ENCODE data around the gene KLF15.

KLF15 gene

DNA sequence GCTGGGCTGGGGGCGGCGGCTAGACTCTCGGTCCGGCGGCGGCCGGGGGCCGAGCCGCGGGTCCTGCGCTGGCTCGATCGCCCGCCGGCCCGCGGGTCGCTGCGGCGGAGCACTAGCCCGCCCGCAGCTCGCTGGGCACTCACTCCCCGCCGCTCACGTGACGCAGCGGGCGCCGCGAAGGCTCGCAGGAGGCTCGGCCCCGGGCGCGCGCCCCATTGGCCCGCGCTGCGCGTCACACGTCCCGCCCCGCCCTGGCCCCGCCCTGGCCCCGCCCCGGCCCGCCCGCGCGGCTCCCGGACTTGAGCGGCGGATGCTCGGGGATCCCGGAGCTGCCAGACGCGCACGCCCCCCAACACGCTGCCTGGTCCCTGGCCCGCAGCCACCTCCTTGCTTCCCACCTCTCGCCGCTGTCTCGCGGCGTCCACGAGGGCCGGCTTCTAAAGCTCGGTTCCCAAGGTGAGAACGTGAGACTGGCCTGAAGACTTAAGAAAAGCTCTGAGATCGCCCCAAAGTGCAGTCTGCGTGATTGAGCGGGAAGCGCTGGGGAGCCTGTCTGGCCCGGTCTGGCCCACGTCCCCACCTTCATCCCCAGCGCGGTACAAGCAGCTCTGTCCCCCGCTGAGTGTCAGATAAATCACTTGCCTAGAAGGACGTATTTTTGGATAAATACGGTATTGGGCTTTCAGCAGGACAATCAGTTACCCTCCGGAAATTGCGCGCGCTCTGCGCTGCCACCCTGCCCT lies at the start of gene KLF15 (continued):
- TF ChIP-seq ZNF416 (tag by site-specific recombination; IDR thresholded peaks at IDR 0.05) (no peak), ZFP69B (tag by site-specific recombination; IDR thresholded peaks at IDR 0.05) (no peak), ZSCAN30 (tag by site-specific recombination; IDR thresholded peaks at IDR 0.05) (0 out of 2 replicates have a peak, but pooled peaks have one; percentile 7), KLF8 (tag by site-specific recombination; IDR thresholded peaks at IDR 0.05) (peak; percentile 60; the same call in 1 of the 2 replicates), ZNF221 (tag by site-specific recombination; IDR thresholded peaks at IDR 0.05; ENCODE audit: borderline replicate concordance) (no peak), EGR2 (tag by site-specific recombination; IDR thresholded peaks at IDR 0.05; ENCODE audit: low read depth) (no peak), KLF10 (tag by site-specific recombination; IDR thresholded peaks at IDR 0.05) (peak; percentile 95), OVOL3 (tag by site-specific recombination; IDR thresholded peaks at IDR 0.05) (no peak), KLF16 (tag by site-specific recombination; IDR thresholded peaks at IDR 0.05) (0 out of 2 replicates have a peak, but pooled peaks have one; percentile 45), IKZF3 (tag by site-specific recombination; IDR thresholded peaks at IDR 0.05) (no peak), ZNF174 (tag by site-specific recombination; IDR thresholded peaks at IDR 0.05) (no peak), ZNF366 (tag by site-specific recombination; conservative IDR thresholded peaks at IDR 0.05) (no peak), ZNF660 (tag by site-specific recombination; IDR thresholded peaks at IDR 0.05) (peak; percentile 100), ZNF211 (tag by site-specific recombination; IDR thresholded peaks at IDR 0.05; ENCODE audit: low read depth) (no peak), ZNF777 (tag by site-specific recombination; IDR thresholded peaks at IDR 0.05; ENCODE audit: borderline replicate concordance) (no peak), ZFP37 (tag by site-specific recombination; IDR thresholded peaks at IDR 0.05) (0 out of 2 replicates have a peak, but pooled peaks have one; percentile 48), ZNF510 (tag by site-specific recombination; IDR thresholded peaks at IDR 0.05; ENCODE audit: insufficient replicate concordance) (no peak), ZFP41 (tag by site-specific recombination; IDR thresholded peaks at IDR 0.05; ENCODE audit: borderline replicate concordance) (no peak), ZNF324 (tag by site-specific recombination; IDR thresholded peaks at IDR 0.05) (no peak)
- TF ChIP-seq, protein P1, sequence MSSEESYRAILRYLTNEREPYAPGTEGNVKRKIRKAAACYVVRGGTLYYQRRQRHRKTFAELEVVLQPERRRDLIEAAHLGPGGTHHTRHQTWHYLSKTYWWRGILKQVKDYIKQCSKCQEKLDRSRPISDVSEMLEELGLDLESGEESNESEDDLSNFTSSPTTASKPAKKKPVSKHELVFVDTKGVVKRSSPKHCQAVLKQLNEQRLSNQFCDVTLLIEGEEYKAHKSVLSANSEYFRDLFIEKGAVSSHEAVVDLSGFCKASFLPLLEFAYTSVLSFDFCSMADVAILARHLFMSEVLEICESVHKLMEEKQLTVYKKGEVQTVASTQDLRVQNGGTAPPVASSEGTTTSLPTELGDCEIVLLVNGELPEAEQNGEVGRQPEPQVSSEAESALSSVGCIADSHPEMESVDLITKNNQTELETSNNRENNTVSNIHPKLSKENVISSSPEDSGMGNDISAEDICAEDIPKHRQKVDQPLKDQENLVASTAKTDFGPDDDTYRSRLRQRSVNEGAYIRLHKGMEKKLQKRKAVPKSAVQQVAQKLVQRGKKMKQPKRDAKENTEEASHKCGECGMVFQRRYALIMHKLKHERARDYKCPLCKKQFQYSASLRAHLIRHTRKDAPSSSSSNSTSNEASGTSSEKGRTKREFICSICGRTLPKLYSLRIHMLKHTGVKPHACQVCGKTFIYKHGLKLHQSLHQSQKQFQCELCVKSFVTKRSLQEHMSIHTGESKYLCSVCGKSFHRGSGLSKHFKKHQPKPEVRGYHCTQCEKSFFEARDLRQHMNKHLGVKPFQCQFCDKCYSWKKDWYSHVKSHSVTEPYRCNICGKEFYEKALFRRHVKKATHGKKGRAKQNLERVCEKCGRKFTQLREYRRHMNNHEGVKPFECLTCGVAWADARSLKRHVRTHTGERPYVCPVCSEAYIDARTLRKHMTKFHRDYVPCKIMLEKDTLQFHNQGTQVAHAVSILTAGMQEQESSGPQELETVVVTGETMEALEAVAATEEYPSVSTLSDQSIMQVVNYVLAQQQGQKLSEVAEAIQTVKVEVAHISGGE (tag by site-specific recombination; conservative IDR thresholded peaks at IDR 0.05; ENCODE audit: low read depth) = no peak
- TF ChIP-seq, protein P2, sequence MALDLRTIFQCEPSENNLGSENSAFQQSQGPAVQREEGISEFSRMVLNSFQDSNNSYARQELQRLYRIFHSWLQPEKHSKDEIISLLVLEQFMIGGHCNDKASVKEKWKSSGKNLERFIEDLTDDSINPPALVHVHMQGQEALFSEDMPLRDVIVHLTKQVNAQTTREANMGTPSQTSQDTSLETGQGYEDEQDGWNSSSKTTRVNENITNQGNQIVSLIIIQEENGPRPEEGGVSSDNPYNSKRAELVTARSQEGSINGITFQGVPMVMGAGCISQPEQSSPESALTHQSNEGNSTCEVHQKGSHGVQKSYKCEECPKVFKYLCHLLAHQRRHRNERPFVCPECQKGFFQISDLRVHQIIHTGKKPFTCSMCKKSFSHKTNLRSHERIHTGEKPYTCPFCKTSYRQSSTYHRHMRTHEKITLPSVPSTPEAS (tag by site-specific recombination; IDR thresholded peaks at IDR 0.05) = no peak
- TF ChIP-seq, protein P3, sequence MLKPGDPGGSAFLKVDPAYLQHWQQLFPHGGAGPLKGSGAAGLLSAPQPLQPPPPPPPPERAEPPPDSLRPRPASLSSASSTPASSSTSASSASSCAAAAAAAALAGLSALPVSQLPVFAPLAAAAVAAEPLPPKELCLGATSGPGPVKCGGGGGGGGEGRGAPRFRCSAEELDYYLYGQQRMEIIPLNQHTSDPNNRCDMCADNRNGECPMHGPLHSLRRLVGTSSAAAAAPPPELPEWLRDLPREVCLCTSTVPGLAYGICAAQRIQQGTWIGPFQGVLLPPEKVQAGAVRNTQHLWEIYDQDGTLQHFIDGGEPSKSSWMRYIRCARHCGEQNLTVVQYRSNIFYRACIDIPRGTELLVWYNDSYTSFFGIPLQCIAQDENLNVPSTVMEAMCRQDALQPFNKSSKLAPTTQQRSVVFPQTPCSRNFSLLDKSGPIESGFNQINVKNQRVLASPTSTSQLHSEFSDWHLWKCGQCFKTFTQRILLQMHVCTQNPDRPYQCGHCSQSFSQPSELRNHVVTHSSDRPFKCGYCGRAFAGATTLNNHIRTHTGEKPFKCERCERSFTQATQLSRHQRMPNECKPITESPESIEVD (tag by site-specific recombination; IDR thresholded peaks at IDR 0.05) = no peak
- TF ChIP-seq, protein P4, sequence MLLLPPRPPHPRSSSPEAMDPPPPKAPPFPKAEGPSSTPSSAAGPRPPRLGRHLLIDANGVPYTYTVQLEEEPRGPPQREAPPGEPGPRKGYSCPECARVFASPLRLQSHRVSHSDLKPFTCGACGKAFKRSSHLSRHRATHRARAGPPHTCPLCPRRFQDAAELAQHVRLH (tag by site-specific recombination; IDR thresholded peaks at IDR 0.05) = no peak
- TF ChIP-seq, protein P5, sequence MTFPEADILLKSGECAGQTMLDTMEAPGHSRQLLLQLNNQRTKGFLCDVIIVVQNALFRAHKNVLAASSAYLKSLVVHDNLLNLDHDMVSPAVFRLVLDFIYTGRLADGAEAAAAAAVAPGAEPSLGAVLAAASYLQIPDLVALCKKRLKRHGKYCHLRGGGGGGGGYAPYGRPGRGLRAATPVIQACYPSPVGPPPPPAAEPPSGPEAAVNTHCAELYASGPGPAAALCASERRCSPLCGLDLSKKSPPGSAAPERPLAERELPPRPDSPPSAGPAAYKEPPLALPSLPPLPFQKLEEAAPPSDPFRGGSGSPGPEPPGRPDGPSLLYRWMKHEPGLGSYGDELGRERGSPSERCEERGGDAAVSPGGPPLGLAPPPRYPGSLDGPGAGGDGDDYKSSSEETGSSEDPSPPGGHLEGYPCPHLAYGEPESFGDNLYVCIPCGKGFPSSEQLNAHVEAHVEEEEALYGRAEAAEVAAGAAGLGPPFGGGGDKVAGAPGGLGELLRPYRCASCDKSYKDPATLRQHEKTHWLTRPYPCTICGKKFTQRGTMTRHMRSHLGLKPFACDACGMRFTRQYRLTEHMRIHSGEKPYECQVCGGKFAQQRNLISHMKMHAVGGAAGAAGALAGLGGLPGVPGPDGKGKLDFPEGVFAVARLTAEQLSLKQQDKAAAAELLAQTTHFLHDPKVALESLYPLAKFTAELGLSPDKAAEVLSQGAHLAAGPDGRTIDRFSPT (tag by site-specific recombination; IDR thresholded peaks at IDR 0.05) = 0 out of 2 replicates have a peak, but pooled peaks have one; percentile 17
